Sciatic nerve (tissue), 2 donors: Measurements from ENCODE around the gene ERI2. TPM values are rescaled to one million over a fixed set of nuclear protein-coding genes. Genes with fewer than 3 reads are reported as not detected.

ENCODE experiments used
- ATAC-seq: fragments of 200-7000 bp; cut with Tn5 transposase; one replicate; pipeline ENCODE4 v1.9.1; 2020; ENCODE audit warnings: mild to moderate bottlenecking, moderate library complexity
- DNase-seq: peaks from one replicate; pipeline ENCODE4 v3.0.0-alpha.2; 2020; ENCODE audit warnings: low spot score
- intact Hi-C: fragments of 100-400 bp; cut with DNase I; formaldehyde crosslinking; loops from one replicate; pipeline ENCODE4 v1.14.2; 2022
- total RNA-seq: library from RNA; stranded (reverse); fragmentation: NEBNext Ultra II Directional; extraction: Animal tissue kit (Norgen Biotek cat#: 25700); gene quantifications from one replicate; pipeline ENCODE4 v1.2.1, GENCODE V29; 2021
- donor health status: DM: no; HTN: no; CAD: no.
- donor health status: DM: no; HTN: no; CAD: no.

The ERI2 gene
- total RNA-seq: 16.5 TPM

- DNase-seq (peak; percentile 92), ATAC-seq (peak; percentile 98)
Measured at GRCh38 chr16:20806168-20807050, at the start of gene ERI2, which contains the start of gene REXO5. ERI2 (minus strand) TSS chr16:20806472; CDS start chr16:20806430, 42 bp downstream. REXO5 (plus strand) TSS chr16:20806527; CDS start chr16:20806954, 427 bp downstream.

DNA sequence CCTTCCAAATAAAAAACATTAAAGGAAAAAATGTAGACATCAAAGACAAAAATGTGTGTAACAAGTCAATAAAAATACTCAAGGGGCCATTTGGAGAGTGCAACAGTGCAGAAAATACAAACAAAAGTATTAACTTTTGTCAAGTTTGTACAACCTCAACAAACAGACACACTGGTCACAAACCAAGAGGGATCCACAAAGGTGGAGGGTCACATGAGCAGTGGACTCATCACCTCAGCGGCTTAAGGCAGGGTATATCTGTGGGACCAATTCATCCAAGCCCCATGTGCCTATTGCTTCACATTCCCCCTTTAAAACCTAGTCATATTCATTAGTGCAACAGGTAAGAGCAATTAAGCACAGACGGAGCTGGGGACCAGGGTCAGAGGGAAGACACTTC lies 48.7 kb upstream of the ERI2 start:
- ATAC-seq: no peak
- intact Hi-C loops: loop anchor here (10.0 kb wide), 1 partner anchor 130 kb away; no protein-coding TSS in a partner anchor
- no peak for DNase-seq

More at GRCh38 chr16:20806168-20807050, at the start of gene ERI2, which contains the start of gene REXO5:
- intact Hi-C loops: no loop called here

DNA sequence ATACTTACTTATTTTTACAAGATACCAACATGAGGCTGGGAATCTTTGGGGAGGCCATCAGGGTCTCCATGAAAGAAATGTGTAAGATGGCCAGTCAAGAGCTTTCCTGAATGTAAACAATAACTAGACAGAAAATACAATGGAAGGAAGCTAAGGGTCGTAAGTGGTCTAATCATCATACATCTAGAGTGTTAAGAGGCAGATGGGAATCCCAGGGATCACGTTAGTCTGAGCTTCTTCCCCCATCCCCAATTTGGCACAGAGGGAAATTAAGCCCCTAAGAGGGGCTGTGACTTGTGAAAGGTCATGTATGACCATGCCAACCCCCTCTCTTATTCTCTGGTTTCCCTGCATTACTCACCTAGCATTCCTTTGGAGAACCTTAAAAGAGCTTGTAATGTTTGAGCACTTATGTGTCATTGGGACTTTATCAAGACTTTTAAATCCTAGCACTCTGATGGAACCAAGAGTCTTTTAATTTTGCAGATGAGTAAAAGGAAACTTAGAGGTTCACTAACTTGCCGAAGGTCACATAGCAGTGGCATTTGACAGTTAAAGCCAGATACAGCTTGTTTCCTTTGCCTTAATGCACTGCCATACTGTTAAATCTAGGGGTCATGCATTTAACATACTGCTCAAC lies 47.8 kb upstream of the ERI2 start:
- intact Hi-C loops: loop anchor here (2.0 to 10.0 kb wide), 2 partner anchors 47 to 131 kb away; partner anchors contain the start of genes DCUN1D3 and LYRM1
- ATAC-seq (no peak), DNase-seq (no peak)

- no peak for DNase-seq
- ATAC-seq: no peak
- intact Hi-C loops: loop anchor here (2.0 to 10.0 kb wide), 2 partner anchors 48 to 132 kb away; partner anchors contain the start of genes DCUN1D3 and LYRM1
Measured at GRCh38 chr16:20853143-20853542, 46.9 kb upstream of the ERI2 start.

- ATAC-seq: peak; percentile 97
- DNase-seq: peak; percentile 82
- intact Hi-C loops: loop anchor here (10.0 kb wide), 1 partner anchor 133 kb away; no protein-coding TSS in a partner anchor
Measured at GRCh38 chr16:20851601-20852000, 45.3 kb upstream of the ERI2 start.

DNA sequence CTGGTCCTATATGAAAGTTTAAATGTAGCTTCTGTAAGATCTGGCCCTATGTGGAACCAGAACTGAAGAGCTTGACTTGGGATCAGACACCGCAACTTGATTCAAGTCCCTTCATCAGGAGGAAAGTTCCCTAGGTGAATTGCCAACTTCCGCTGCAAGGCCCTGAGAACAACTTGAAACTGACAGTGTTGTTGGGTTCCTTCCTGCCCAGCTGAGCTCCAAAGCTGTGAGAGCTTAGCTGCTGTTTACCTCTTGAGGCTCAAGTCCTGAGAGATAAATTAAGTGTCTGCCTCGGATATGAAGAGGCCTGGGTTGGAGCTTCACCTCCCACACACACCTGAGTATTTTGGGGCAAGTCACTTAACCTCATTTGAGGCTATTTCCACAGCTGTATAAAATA lies 44.7 kb upstream of the ERI2 start:
- DNase-seq (no peak), ATAC-seq (peak; percentile 36)
- intact Hi-C loops: loop anchor here (10.0 kb wide), 1 partner anchor 134 kb away; no protein-coding TSS in a partner anchor

DNA sequence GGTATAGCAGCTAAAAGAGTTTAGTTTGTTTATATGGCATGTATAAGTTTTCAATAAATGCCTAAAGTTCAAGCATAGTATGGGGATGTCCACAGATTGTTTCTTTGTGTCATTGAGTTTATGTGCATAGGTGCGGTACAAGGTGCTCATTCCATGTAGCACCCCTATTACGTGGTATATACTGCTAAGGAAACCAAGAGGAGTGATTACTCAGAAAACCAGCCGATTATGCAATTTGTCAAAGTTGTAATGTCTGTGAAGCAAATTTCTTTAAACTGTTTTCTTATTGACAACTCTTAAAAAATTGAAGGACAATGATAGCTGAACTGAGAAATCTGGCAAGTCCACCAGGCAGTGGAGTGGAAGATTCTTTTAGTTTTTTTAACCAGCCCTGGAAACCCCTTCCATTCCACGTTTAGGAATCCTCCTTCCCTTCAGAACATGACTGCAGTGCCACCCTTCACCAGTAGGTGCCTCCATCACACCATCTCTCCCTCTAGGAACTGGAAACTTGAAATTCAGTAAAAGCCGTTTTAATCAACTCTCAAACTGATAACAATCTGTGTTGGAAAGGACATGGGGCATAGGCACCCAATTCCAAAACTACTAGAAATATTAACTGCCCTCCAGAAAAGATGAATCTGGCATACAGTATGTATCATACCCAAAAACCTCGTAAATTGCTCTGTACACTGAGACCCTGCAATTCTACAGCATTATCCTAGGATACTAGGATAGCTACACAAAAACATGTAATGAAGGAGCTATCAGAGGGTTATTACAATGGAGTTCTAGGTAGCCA lies 43.5 kb upstream of the ERI2 start:
- DNase-seq (peak; percentile 88), ATAC-seq (peak; percentile 62)
- intact Hi-C loops: loop anchor here (5.0 to 10.0 kb wide), 2 partner anchors 135 to 238 kb away; no protein-coding TSS in a partner anchor

DNA sequence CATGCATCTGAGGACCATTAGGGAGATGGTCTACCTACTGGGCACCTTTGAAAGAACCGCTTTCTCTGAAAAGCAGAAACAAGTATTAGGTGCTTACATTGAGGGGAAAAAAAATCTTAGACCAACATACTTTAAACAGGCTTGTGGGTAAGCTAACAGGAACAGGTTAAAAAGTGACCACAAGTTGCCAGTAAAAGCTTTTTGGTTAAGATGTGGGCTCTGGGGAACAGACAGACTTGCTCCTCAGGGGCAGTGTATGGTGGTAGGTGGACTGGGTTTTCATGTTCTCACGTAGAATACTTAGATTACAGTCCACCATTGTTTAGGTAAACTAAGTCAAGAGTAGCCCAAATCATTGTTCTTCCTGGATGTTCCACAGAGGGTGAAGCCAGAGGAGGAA lies 41.3 kb upstream of the ERI2 start:
- no peak for ATAC-seq
- no peak for DNase-seq
- intact Hi-C loops: loop anchor here (5.0 kb wide), 1 partner anchor 240 kb away; no protein-coding TSS in a partner anchor

DNA sequence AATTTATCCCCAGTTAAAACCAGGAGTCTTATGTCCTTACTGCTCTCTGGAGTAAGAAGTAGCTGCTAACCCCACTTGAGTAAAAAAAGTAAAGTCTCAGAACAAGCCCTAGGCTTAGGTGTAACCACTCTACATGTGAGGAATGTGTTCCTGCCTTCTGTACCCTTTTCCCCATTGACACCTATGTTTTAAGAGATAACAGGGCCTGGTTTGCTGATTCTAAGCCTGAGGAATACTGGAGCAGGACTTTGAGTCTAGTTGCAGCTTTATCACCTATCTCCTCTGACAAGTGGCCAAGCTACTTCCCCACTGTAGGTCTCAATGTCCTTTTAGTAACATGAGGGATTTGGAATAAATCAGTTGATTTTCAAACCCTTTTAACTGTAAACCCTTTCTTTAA lies 40.3 kb upstream of the ERI2 start:
- intact Hi-C loops: loop anchor here (5.0 kb wide), 1 partner anchor 241 kb away; no protein-coding TSS in a partner anchor
- DNase-seq (no peak), ATAC-seq (no peak)

DNA sequence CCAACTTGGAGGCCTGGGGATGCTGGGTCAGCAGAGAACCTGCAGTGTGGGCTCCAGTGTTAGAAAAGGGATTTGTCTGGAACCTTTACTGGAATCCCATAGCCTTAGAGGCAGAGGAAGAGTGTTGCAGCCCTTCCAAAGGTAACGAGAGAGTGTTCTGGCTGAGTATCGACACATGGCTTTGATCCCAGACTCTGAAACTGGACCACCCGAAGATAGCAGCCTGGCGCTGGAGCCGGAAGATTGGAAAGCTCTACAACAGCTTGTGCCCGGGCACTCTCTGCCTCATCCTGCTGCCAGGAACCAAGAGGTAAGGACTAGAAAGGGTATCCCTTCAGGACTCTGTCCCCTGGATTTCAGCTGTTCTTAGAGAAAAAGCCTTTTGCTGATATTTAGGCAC lies 39.8 kb upstream of the ERI2 start:
- no peak for DNase-seq
- intact Hi-C loops: loop anchor here (5.0 kb wide), 1 partner anchor 241 kb away; no protein-coding TSS in a partner anchor
- ATAC-seq: no peak

DNA sequence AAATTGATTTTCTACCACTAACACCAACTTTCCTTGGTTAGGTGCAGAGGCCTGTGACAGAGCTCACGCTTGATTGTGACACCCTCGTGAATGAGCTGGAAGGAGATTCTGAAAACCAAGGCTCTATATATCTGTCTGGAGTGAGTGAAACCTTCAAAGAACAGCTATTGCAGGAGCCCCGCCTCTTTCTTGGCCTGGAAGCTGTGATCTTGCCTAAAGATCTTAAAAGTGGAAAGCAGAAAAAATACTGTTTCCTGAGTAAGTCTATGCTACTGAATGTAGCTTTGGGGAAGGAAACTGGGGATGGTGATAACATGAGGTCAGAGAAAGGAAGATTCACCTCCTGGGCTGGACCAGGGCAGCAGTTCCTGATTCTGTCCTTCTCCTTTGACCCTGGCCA lies 38.3 kb upstream of the ERI2 start:
- intact Hi-C loops: no loop called here
- ATAC-seq: peak; percentile 42
- DNase-seq: no peak

GRCh38 chr16:20844054-20844453 lies 37.8 kb upstream of the ERI2 start:
- ATAC-seq: no peak
- intact Hi-C loops: no loop called here
- no peak for DNase-seq

GRCh38 chr16:20839504-20839903 lies 33.2 kb upstream of the ERI2 start:
- DNase-seq (no peak), ATAC-seq (no peak)
- intact Hi-C loops: loop anchor here (5.0 kb wide), 1 partner anchor 108 kb away; no protein-coding TSS in a partner anchor

- no peak for DNase-seq
- no peak for ATAC-seq
- intact Hi-C loops: loop anchor here (5.0 kb wide), 1 partner anchor 109 kb away; no protein-coding TSS in a partner anchor
Measured at GRCh38 chr16:20838240-20838639, 32.0 kb upstream of the ERI2 start.

GRCh38 chr16:20833086-20833485 lies 26.8 kb upstream of the ERI2 start:
- DNase-seq (no peak), ATAC-seq (no peak)
- intact Hi-C loops: no loop called here

- no peak for DNase-seq
- no peak for ATAC-seq
- intact Hi-C loops: no loop called here
Measured at GRCh38 chr16:20830372-20830771, 24.1 kb upstream of the ERI2 start.

GRCh38 chr16:20829536-20829935 lies 23.3 kb upstream of the ERI2 start:
- DNase-seq (no peak), ATAC-seq (no peak)
- intact Hi-C loops: no loop called here

GRCh38 chr16:20826039-20826566 lies 19.8 kb upstream of the ERI2 start:
- intact Hi-C loops: no loop called here
- no peak for DNase-seq
- ATAC-seq: no peak
